K562 (cell line): ENCODE measurements around the gene CHD2. TPM values are rescaled to one million over a fixed set of nuclear protein-coding genes. Genes with fewer than 3 reads are reported as not detected.

ENCODE experiments used
- ATAC-seq: fragments of 200-7000 bp; cut with Tn5 transposase; 3 replicates; pipeline ENCODE4 v1.9.1; 2020; ENCODE audit warnings: moderate library complexity
- BruUV-seq: library from RNA; stranded (reverse); fragments of 400-500 nt; replicated peaks from 2 replicates; lab custom pipeline; 2021; lab: Mats Ljungman, UMichigan
- CTCF ChIA-PET: fragments of 300-600 bp; formaldehyde crosslinking; extraction: SDS; loops from one replicate; lab custom pipeline; 2021; ENCODE audit warnings: low intra/inter-chr PET ratio; lab: Yijun Ruan, JAX
- POLR2A ChIA-PET: fragments of 300-600, 350-650 bp; sonication (Branson Sonifier 250); formaldehyde crosslinking; extraction: SDS; loops from one replicate; lab custom pipeline; 2021; ENCODE audit warnings: antibody characterized with exemption, inconsistent platforms; lab: Yijun Ruan, JAX
- DNase-seq, 4 experiments: peaks; one replicate each; pipeline versions ENCODE4 v3.0.0 to v3.0.0-alpha.2; 2011 to 2018; ENCODE audit warnings: low spot score in 3 of 4, mixed read lengths in 3 of 4; ENCODE audit errors: extremely low read depth in 1 of 4
- FAIRE-seq: peaks from 2 replicates; lab custom pipeline; 2011; peaks lifted over from hg19 to GRCh38; lab: Jason Lieb, UNC
- H2AFZ ChIP-seq: 2 replicates; pipeline ENCODE4 v1.6.0; 2011; ENCODE audit warnings: low read depth, low read length, control low read depth, inconsistent platforms
- H3K27ac ChIP-seq: fragments of 200-600 bp; 3 replicates; pipeline ENCODE4 v1.8.0; 2011; ENCODE audit warnings: low read depth, mild to moderate bottlenecking, control low read depth, inconsistent platforms, low read length, moderate library complexity, mixed read lengths; ENCODE audit errors: extremely low read depth
- H3K27me3 ChIP-seq, 2 experiments: fragments of 300-600 bp in 1 of 2; 2 replicates in 1 of 2; 3 replicates in 1 of 2; pipeline versions ENCODE4 v1.6.0 to v1.8.0; 2011; ENCODE audit warnings: inconsistent platforms in 2 of 2, low read length in 2 of 2, mild to moderate bottlenecking in 1 of 2, mixed read lengths in 1 of 2, moderate library complexity in 1 of 2; ENCODE audit not compliant: control insufficient read depth in 2 of 2, insufficient read depth in 2 of 2
- H3K36me3 ChIP-seq: fragments of 300-600 bp; 3 replicates; pipeline ENCODE4 v1.8.0; 2011; ENCODE audit warnings: mild to moderate bottlenecking, low read length, inconsistent platforms; ENCODE audit not compliant: control insufficient read depth, insufficient read depth
- H3K4me1 ChIP-seq, 2 experiments: fragments of 200-600 bp in 1 of 2; replicated peaks in 1 of 2; 2 replicates in 1 of 2; 3 replicates in 1 of 2; pipeline versions ENCODE4 v1.5.1 to v1.8.0; 2011; ENCODE audit warnings: inconsistent platforms in 2 of 2, low read length in 2 of 2, mild to moderate bottlenecking in 1 of 2, mixed read lengths in 1 of 2, moderate library complexity in 1 of 2; ENCODE audit not compliant: control insufficient read depth in 2 of 2, insufficient read depth in 2 of 2
- H3K4me2 ChIP-seq: 2 replicates; pipeline ENCODE4 v1.6.1; 2011; ENCODE audit warnings: low read length, control low read depth, inconsistent platforms, mixed read lengths; ENCODE audit not compliant: insufficient read depth
- H3K4me3 ChIP-seq: fragments of 200-600 bp; sonication (generic), shearing (Covaris generic); 2 replicates; pipeline ENCODE4 v1.5.1; 2016; ENCODE audit warnings: control low read depth, inconsistent platforms
- H3K79me2 ChIP-seq: fragments of 200-600 bp; 3 replicates; pipeline ENCODE4 v1.8.0; 2011; ENCODE audit warnings: low read length, inconsistent platforms; ENCODE audit not compliant: control insufficient read depth, insufficient read depth
- H3K9ac ChIP-seq, 2 experiments: 2 replicates each; pipeline versions ENCODE4 v1.6.0 to v1.6.1; 2011; ENCODE audit warnings: low read depth in 2 of 2, low read length in 2 of 2, control low read depth in 1 of 2, inconsistent platforms in 1 of 2, mild to moderate bottlenecking in 1 of 2, mixed read lengths in 1 of 2; ENCODE audit not compliant: insufficient read depth in 1 of 2
- H3K9me1 ChIP-seq: one replicate; pipeline ENCODE4 v1.6.0; 2011; ENCODE audit warnings: inconsistent platforms, mild to moderate bottlenecking, low read length, moderate library complexity; ENCODE audit not compliant: control insufficient read depth, insufficient read depth
- H3K9me3 ChIP-seq: replicated peaks from 2 replicates; pipeline ENCODE4 v1.5.1; 2011; ENCODE audit warnings: low read depth, low read length, inconsistent platforms; ENCODE audit not compliant: control insufficient read depth, insufficient read depth
- H4K20me1 ChIP-seq: replicated peaks from 2 replicates; pipeline ENCODE4 v1.6.1; 2011; ENCODE audit warnings: low read length, inconsistent platforms, mixed read lengths; ENCODE audit not compliant: control insufficient read depth, insufficient read depth
- CBX2 ChIP-seq: fragments of 200-600 bp; sonication (generic); IDR thresholded peaks from one replicate; pipeline ENCODE4 v1.6.1; 2012; ENCODE audit warnings: mild to moderate bottlenecking, low read length, inconsistent platforms; ENCODE audit not compliant: insufficient read depth, poor library complexity, severe bottlenecking
- COPS2 ChIP-seq: fragments of 450-650 bp; conservative IDR thresholded peaks from 2 replicates; pipeline ENCODE4 v1.6.1; 2016; ENCODE audit warnings: mild to moderate bottlenecking, moderate library complexity
- ELF4 ChIP-seq: fragments of 450-650 bp; formaldehyde crosslinking; IDR thresholded peaks from 2 replicates; pipeline ENCODE4 v1.4.0; 2022; ENCODE audit warnings: missing genetic modification characterization
- ETV5 ChIP-seq: sonication (generic); formaldehyde crosslinking; IDR thresholded peaks from 2 replicates; pipeline ENCODE4 v1.4.0; 2020; ENCODE audit warnings: low read depth, mild to moderate bottlenecking, missing genetic modification reagents
- GABPB2 ChIP-seq: fragments of 250-450 bp; sonication (Bioruptor Pico); conservative IDR thresholded peaks from 2 replicates; pipeline ENCODE4 v1.5.1; 2021; ENCODE audit warnings: mild to moderate bottlenecking
- HNRNPK ChIP-seq: fragments of 200-400 bp; formaldehyde crosslinking; IDR thresholded peaks from one replicate; pipeline ENCODE4 v1.6.1; 2018; ENCODE audit warnings: mild to moderate bottlenecking, low read depth, low read length; ENCODE audit not compliant: poor library complexity, severe bottlenecking
- ILK ChIP-seq: fragments of 450-650 bp; IDR thresholded peaks from 2 replicates; pipeline ENCODE4 v1.6.1; 2016; ENCODE audit warnings: missing genetic modification characterization, low read depth, mild to moderate bottlenecking, missing compliant biosample characterization, moderate library complexity, borderline replicate concordance
- SRSF9 ChIP-seq: fragments of 200-400 bp; formaldehyde crosslinking; IDR thresholded peaks from 2 replicates; pipeline ENCODE4 v1.6.1; 2017; ENCODE audit warnings: low read depth, low read length, borderline replicate concordance
- TFAM ChIP-seq: fragments of 250-450 bp; sonication (Bioruptor Pico); conservative IDR thresholded peaks from 2 replicates; pipeline ENCODE4 v1.5.0; 2021; ENCODE audit warnings: mild to moderate bottlenecking, moderate library complexity
- ZFP36 ChIP-seq: fragments of 150-350 bp; IDR thresholded peaks from 2 replicates; pipeline ENCODE4 v1.6.1; 2018; ENCODE audit warnings: low read length, low read depth; ENCODE audit not compliant: partially characterized antibody
- ZNF212 ChIP-seq: fragments of 450-650 bp; formaldehyde crosslinking; IDR thresholded peaks from 2 replicates; pipeline ENCODE4 v1.4.0; 2020; ENCODE audit warnings: mild to moderate bottlenecking
- WGBS: fragments of 100-300 bp; shearing (Covaris generic); methylation state at CpG from one replicate; pipeline ENCODE4 v1.1.6; 2016; ENCODE audit warnings: low coverage, mixed read lengths; ENCODE audit not compliant: insufficient coverage; ENCODE audit errors: missing lambda C conversion rate; 5-methylcytosine and 5-hydroxymethylcytosine counted together
- in situ Hi-C: fragments of 300-500 bp; cut with MboI; formaldehyde crosslinking; loops from 4 replicates; pipeline ENCODE4 v1.15.0; 2018; ENCODE audit warnings: inconsistent platforms, mixed read lengths
- intact Hi-C: fragments of 100-400 bp; cut with micrococcal nuclease; formaldehyde crosslinking; loops from 2 replicates; pipeline ENCODE4 v1.14.2; 2022
- polyA plus RNA-seq, 8 experiments: library from polyadenylated mRNA; depleted of rRNA in 4 of 8; stranded (reverse) in 5 of 8; unstranded in 3 of 8; fragments of >200 nt; fragmentation: Nextera tagmentation in 2 of 8; fragmentation: Illumina TruSeq in 1 of 8; extraction: Ambion mirVana in 2 of 8; extraction: Trizol in 1 of 8; gene quantifications; 2 replicates each; pipeline versions ENCODE4 v1.2.1 to v1.2.3, GENCODE V29; 2011 to 2014; ENCODE audit warnings: inconsistent platforms in 1 of 8, missing spikeins in 1 of 8
- total RNA-seq, 7 experiments: library from RNA; depleted of rRNA in 6 of 7; stranded (reverse); fragments of >200 nt in 6 of 7; fragmentation: Illumina TruSeq in 2 of 7; extraction: Trizol in 2 of 7; gene quantifications; 2 replicates each; pipeline versions ENCODE4 v1.2.1 to v1.2.3, GENCODE V29; 2011 to 2021; ENCODE audit warnings: low replicate concordance in 1 of 7
- TF ChIP-seq, protein P1 (sequence below): IDR thresholded peaks from 2 replicates; pipeline ENCODE4 v1.6.1; 2016; ENCODE audit warnings: missing genetic modification characterization, missing compliant biosample characterization
- TF ChIP-seq, protein P2 (sequence below): sonication (generic); formaldehyde crosslinking; IDR thresholded peaks from 2 replicates; pipeline ENCODE4 v1.8.0; 2022; ENCODE audit warnings: missing genetic modification reagents, mild to moderate bottlenecking, moderate library complexity, borderline replicate concordance
- TF ChIP-seq, protein P3 (sequence below): fragments of 200-800 bp; sonication (Bioruptor generic); IDR thresholded peaks from 2 replicates; pipeline ENCODE4 v1.6.1; 2017; ENCODE audit warnings: missing genetic modification characterization, missing compliant biosample characterization

The CHD2 gene
- total and polyA plus RNA-seq, 9 of the 15 experiments (the other 6 are each of a cell fraction or from before 2014, with no cell fraction given) = 38.9 to 70.8 (median 56.2) TPM

- no peak for TF ChIP-seq HNRNPK
- no peak for TF ChIP-seq ETV5 (CRISPR knock-in tag)
Measured at GRCh38 chr15:92990031-92990430, 89.9 kb downstream of the CHD2 start (continued).

GRCh38 chr15:92992720-92993119, 92.6 kb downstream of the CHD2 start:
- Histone ChIP-seq H3K4me1 (no peaks in the 10 kb centered on the region), H3K79me2 (no peaks in the 10 kb centered on the region; the same call in 2 of the 3 replicates), H3K27me3 (no peaks in the 10 kb centered on the region), H3K4me3 (no peak overlapping the region), H3K27ac (no peak overlapping the region), H3K36me3 (peaks cover 94% of the 10 kb centered on the region), H3K9me1 (no peaks in the 10 kb centered on the region), H3K4me2 (no peak overlapping the region), H2AFZ (no peak overlapping the region), H3K9me3 (no peaks in the 10 kb centered on the region), H4K20me1 (no peaks in the 10 kb centered on the region), H3K9ac (no peak overlapping the region)
- WGBS = 84% methylated on average over 9 of the region's 9 CpGs
- no peak for FAIRE-seq
- BruUV-seq = no TSS peak
- CTCF ChIA-PET = no interaction called here
- no peak for DNase-seq
- in situ Hi-C loops = no loop called here
- POLR2A ChIA-PET = interaction anchor here (0.7 to 1.7 kb wide), 3 partner anchors 8 to 17 kb away, joined by 3 to 4 read pairs (median 4); no protein-coding TSS in a partner anchor
- ATAC-seq = no peak
- intact Hi-C loops = no loop called here
- no peak for TF ChIP-seq ILK (tag)
- TF ChIP-seq CBX2 = no peak
- TF ChIP-seq, protein P1, sequence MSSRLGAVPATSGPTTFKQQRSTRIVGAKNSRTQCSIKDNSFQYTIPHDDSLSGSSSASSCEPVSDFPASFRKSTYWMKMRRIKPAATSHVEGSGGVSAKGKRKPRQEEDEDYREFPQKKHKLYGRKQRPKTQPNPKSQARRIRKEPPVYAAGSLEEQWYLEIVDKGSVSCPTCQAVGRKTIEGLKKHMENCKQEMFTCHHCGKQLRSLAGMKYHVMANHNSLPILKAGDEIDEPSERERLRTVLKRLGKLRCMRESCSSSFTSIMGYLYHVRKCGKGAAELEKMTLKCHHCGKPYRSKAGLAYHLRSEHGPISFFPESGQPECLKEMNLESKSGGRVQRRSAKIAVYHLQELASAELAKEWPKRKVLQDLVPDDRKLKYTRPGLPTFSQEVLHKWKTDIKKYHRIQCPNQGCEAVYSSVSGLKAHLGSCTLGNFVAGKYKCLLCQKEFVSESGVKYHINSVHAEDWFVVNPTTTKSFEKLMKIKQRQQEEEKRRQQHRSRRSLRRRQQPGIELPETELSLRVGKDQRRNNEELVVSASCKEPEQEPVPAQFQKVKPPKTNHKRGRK (tag) = no peak
- no peak for TF ChIP-seq SRSF9
- TF ChIP-seq, protein P2, sequence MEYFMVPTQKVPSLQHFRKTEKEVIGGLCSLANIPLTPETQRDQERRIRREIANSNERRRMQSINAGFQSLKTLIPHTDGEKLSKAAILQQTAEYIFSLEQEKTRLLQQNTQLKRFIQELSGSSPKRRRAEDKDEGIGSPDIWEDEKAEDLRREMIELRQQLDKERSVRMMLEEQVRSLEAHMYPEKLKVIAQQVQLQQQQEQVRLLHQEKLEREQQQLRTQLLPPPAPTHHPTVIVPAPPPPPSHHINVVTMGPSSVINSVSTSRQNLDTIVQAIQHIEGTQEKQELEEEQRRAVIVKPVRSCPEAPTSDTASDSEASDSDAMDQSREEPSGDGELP (CRISPR knock-in tag) = no peak
- no peak for TF ChIP-seq TFAM (CRISPR knock-in tag)
- TF ChIP-seq, protein P3, sequence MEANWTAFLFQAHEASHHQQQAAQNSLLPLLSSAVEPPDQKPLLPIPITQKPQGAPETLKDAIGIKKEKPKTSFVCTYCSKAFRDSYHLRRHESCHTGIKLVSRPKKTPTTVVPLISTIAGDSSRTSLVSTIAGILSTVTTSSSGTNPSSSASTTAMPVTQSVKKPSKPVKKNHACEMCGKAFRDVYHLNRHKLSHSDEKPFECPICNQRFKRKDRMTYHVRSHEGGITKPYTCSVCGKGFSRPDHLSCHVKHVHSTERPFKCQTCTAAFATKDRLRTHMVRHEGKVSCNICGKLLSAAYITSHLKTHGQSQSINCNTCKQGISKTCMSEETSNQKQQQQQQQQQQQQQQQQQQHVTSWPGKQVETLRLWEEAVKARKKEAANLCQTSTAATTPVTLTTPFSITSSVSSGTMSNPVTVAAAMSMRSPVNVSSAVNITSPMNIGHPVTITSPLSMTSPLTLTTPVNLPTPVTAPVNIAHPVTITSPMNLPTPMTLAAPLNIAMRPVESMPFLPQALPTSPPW (CRISPR knock-in tag) = no peak
- no peak for TF ChIP-seq ZNF212 (CRISPR knock-in tag)
- no peak for TF ChIP-seq GABPB2 (CRISPR knock-in tag)
- TF ChIP-seq COPS2 = no peak
- TF ChIP-seq ELF4 (CRISPR knock-in tag) = no peak
- no peak for TF ChIP-seq ZFP36
